ENCODE measurements around the gene NEO1. TPM values are rescaled to one million over a fixed set of nuclear protein-coding genes. Genes with fewer than 3 reads are reported as not detected.

NEO1 gene
- total and polyA plus RNA-seq, 4 donors: 1.6 to 9.9 (median 5.8) TPM

DNA sequence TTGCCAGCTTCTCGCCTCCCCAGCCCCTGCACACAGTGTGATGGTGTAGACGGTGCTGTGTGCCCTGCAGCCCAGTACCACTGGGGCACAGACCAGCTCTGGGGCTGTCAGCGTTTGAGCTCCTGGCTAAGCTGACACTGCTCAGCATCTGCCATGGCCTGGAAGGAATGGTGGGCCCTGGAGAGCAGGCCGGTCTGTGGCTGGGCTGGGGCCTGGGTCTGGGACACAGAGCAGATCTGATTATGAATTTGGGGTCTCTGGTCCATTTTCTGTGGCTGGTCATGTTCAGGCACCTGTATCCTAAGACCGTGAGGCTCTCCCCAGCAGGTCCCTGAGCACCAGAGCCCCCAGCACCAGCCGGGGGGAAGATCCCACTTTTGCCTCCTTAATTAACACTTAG is 281.8 kb downstream of the NEO1 start:
- DNase-seq (ENCODE audit: low spot score): no peak
- H3K4me1 ChIP-seq (ENCODE audit: control insufficient read depth in 4 of 4, insufficient read depth in 4 of 4, low read length in 3 of 4): no peaks in the 10 kb centered on the region
- TF ChIP-seq RAD21 (IDR thresholded peaks at IDR 0.05): no peak
- no peak for TF ChIP-seq GABPA (IDR thresholded peaks at IDR 0.05 in 1 of 2, conservative IDR thresholded peaks at IDR 0.05 in 1 of 2)
- TF ChIP-seq, protein P1, sequence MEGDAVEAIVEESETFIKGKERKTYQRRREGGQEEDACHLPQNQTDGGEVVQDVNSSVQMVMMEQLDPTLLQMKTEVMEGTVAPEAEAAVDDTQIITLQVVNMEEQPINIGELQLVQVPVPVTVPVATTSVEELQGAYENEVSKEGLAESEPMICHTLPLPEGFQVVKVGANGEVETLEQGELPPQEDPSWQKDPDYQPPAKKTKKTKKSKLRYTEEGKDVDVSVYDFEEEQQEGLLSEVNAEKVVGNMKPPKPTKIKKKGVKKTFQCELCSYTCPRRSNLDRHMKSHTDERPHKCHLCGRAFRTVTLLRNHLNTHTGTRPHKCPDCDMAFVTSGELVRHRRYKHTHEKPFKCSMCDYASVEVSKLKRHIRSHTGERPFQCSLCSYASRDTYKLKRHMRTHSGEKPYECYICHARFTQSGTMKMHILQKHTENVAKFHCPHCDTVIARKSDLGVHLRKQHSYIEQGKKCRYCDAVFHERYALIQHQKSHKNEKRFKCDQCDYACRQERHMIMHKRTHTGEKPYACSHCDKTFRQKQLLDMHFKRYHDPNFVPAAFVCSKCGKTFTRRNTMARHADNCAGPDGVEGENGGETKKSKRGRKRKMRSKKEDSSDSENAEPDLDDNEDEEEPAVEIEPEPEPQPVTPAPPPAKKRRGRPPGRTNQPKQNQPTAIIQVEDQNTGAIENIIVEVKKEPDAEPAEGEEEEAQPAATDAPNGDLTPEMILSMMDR (IDR thresholded peaks at IDR 0.05; ENCODE audit: low read depth, low read length, missing input control): no peak
- TF ChIP-seq TAF1 (conservative IDR thresholded peaks at IDR 0.05): no peak
- no peak for TF ChIP-seq NR2F2 (IDR thresholded peaks at IDR 0.05)
- H3K27ac ChIP-seq (ENCODE audit: low read depth in 1 of 2, low read length in 2 of 2): no peak overlapping the region
- H3K36me3 ChIP-seq (ENCODE audit: control insufficient read depth in 4 of 4, insufficient read depth in 3 of 4, low read depth in 1 of 4, low read length in 3 of 4): no peaks in the 10 kb centered on the region
- WGBS: 92% methylated on average over 6 of the region's 6 CpGs
- no peak overlapping the region for H3K9ac ChIP-seq (ENCODE audit: low read depth in 1 of 2, low read length in 2 of 2)
- peaks cover 0 to 2% (median 0%) of the 10 kb centered on the region in 4 donors for H3K27me3 ChIP-seq (ENCODE audit: control insufficient read depth in 4 of 4, insufficient read depth in 4 of 4, low read length in 3 of 4)
- no peak overlapping the region for H3K4me3 ChIP-seq (ENCODE audit: low read depth in 1 of 3, low read length in 3 of 3)
- H3K9me3 ChIP-seq (ENCODE audit: control insufficient read depth in 4 of 4, low read length in 3 of 4): no peaks in the 10 kb centered on the region

DNA sequence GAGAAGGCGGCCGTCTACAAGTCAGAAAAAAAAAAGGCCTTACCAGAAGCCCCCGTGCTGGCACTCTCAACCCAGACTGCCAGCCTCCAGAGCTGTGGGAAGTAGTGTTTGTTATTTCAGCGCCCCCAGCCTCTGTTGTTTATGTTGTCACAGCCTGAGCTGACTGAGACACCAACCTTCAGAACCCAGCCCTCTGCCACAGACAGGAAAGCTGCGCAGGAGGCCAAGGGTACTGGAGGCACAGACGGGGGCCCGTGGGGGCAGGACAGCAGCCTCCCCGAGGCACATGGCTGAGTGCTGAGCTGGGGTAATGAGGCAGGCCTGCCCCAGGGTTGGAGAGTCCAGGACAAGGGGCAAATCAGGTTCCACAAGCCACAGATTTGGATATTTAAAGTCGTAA is 282.8 kb downstream of the NEO1 start:
- Histone ChIP-seq H3K9me3 (ENCODE audit: control insufficient read depth in 4 of 4, low read length in 3 of 4) (no peaks in the 10 kb centered on the region), H3K4me1 (ENCODE audit: control insufficient read depth in 4 of 4, insufficient read depth in 4 of 4, low read length in 3 of 4) (no peaks in the 10 kb centered on the region), H3K36me3 (ENCODE audit: control insufficient read depth in 4 of 4, insufficient read depth in 3 of 4, low read depth in 1 of 4, low read length in 3 of 4) (no peaks in the 10 kb centered on the region), H3K4me3 (ENCODE audit: low read depth in 1 of 3, low read length in 3 of 3) (no peak overlapping the region), H3K9ac (ENCODE audit: low read depth in 1 of 2, low read length in 2 of 2) (no peak overlapping the region), H3K27me3 (ENCODE audit: control insufficient read depth in 4 of 4, insufficient read depth in 4 of 4, low read length in 3 of 4) (peaks cover 0 to 2% (median 0%) of the 10 kb centered on the region in 4 donors), H3K27ac (ENCODE audit: low read depth in 1 of 2, low read length in 2 of 2) (no peak overlapping the region)
- TF ChIP-seq, protein P2, sequence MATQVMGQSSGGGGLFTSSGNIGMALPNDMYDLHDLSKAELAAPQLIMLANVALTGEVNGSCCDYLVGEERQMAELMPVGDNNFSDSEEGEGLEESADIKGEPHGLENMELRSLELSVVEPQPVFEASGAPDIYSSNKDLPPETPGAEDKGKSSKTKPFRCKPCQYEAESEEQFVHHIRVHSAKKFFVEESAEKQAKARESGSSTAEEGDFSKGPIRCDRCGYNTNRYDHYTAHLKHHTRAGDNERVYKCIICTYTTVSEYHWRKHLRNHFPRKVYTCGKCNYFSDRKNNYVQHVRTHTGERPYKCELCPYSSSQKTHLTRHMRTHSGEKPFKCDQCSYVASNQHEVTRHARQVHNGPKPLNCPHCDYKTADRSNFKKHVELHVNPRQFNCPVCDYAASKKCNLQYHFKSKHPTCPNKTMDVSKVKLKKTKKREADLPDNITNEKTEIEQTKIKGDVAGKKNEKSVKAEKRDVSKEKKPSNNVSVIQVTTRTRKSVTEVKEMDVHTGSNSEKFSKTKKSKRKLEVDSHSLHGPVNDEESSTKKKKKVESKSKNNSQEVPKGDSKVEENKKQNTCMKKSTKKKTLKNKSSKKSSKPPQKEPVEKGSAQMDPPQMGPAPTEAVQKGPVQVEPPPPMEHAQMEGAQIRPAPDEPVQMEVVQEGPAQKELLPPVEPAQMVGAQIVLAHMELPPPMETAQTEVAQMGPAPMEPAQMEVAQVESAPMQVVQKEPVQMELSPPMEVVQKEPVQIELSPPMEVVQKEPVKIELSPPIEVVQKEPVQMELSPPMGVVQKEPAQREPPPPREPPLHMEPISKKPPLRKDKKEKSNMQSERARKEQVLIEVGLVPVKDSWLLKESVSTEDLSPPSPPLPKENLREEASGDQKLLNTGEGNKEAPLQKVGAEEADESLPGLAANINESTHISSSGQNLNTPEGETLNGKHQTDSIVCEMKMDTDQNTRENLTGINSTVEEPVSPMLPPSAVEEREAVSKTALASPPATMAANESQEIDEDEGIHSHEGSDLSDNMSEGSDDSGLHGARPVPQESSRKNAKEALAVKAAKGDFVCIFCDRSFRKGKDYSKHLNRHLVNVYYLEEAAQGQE (IDR thresholded peaks at IDR 0.05): no peak
- no peak for TF ChIP-seq FOXA2 (IDR thresholded peaks at IDR 0.05)
- no peak for TF ChIP-seq YY1 (IDR thresholded peaks at IDR 0.05)
- TF ChIP-seq, protein P1 (IDR thresholded peaks at IDR 0.05; ENCODE audit: low read depth, low read length, missing input control): no peak
- TF ChIP-seq, protein P3, sequence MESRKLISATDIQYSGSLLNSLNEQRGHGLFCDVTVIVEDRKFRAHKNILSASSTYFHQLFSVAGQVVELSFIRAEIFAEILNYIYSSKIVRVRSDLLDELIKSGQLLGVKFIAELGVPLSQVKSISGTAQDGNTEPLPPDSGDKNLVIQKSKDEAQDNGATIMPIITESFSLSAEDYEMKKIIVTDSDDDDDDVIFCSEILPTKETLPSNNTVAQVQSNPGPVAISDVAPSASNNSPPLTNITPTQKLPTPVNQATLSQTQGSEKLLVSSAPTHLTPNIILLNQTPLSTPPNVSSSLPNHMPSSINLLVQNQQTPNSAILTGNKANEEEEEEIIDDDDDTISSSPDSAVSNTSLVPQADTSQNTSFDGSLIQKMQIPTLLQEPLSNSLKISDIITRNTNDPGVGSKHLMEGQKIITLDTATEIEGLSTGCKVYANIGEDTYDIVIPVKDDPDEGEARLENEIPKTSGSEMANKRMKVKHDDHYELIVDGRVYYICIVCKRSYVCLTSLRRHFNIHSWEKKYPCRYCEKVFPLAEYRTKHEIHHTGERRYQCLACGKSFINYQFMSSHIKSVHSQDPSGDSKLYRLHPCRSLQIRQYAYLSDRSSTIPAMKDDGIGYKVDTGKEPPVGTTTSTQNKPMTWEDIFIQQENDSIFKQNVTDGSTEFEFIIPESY (IDR thresholded peaks at IDR 0.05): no peak
- no peak for TF ChIP-seq GABPA (IDR thresholded peaks at IDR 0.05 in 1 of 2, conservative IDR thresholded peaks at IDR 0.05 in 1 of 2)
- no peak for TF ChIP-seq TAF1 (conservative IDR thresholded peaks at IDR 0.05)
- no peak for TF ChIP-seq FOXA1 (IDR thresholded peaks at IDR 0.05)
- no peak for TF ChIP-seq RAD21 (IDR thresholded peaks at IDR 0.05)
- no peak for TF ChIP-seq RXRA (IDR thresholded peaks at IDR 0.05)
- TF ChIP-seq, protein P4, sequence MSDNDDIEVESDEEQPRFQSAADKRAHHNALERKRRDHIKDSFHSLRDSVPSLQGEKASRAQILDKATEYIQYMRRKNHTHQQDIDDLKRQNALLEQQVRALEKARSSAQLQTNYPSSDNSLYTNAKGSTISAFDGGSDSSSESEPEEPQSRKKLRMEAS (IDR thresholded peaks at IDR 0.05): no peak
- TF ChIP-seq SP1 (IDR thresholded peaks at IDR 0.05): no peak
- TF ChIP-seq JUND (IDR thresholded peaks at IDR 0.05): no peak
- 78% methylated on average over 9 of the region's 9 CpGs for WGBS
- no peak for DNase-seq (ENCODE audit: low spot score)
